Upper lobe of left lung (tissue), 4 donors: Measurements from ENCODE around the gene PKHD1.

Experiments
- EP300 ChIP-seq, 4 donors: sonication (generic); formaldehyde crosslinking; IDR thresholded peaks; one replicate each; pipeline ENCODE4 v1.5.1; 2017; ENCODE audit warnings: antibody characterized with exemption in 4 of 4, control low read depth in 2 of 4
- POLR2AphosphoS5 ChIP-seq, 2 donors: sonication (generic); formaldehyde crosslinking; IDR thresholded peaks; one replicate each; pipeline ENCODE4 v1.5.1; 2017; ENCODE audit warnings: antibody characterized with exemption in 2 of 2
- TF ChIP-seq, protein P1 (sequence below), 6 experiments: fragments of 450-650 bp in 4 of 6; fragments of 200-600 bp in 2 of 6; sonication (generic) in 2 of 6; IDR thresholded peaks; one replicate each; pipeline ENCODE4 v1.5.1; 2016 to 2019; ENCODE audit warnings: antibody characterized with exemption in 6 of 6

DNA sequence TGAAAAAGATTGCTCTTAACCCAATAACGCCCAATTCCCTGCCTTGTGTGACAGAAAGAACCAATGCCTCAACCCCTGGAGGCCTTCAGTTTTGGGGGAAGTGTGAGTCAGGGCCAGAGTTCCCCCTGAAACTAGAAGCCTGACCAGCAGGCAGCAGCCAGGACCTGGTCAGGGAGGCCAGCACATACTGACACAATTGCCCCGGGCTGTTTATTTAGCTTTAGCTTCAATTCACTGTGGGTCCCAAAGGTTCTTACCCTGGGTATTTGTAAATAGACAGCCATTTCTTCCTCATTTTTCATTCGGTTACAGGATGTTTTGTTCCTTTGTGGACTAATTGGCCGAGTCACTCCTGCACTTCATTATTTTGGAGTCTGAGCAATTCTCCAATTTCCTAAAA lies 195.6 kb downstream of the PKHD1 start:
- TF ChIP-seq, protein P1, sequence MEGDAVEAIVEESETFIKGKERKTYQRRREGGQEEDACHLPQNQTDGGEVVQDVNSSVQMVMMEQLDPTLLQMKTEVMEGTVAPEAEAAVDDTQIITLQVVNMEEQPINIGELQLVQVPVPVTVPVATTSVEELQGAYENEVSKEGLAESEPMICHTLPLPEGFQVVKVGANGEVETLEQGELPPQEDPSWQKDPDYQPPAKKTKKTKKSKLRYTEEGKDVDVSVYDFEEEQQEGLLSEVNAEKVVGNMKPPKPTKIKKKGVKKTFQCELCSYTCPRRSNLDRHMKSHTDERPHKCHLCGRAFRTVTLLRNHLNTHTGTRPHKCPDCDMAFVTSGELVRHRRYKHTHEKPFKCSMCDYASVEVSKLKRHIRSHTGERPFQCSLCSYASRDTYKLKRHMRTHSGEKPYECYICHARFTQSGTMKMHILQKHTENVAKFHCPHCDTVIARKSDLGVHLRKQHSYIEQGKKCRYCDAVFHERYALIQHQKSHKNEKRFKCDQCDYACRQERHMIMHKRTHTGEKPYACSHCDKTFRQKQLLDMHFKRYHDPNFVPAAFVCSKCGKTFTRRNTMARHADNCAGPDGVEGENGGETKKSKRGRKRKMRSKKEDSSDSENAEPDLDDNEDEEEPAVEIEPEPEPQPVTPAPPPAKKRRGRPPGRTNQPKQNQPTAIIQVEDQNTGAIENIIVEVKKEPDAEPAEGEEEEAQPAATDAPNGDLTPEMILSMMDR (IDR thresholded peaks at IDR 0.05) = no peak
- TF ChIP-seq POLR2AphosphoS5 (IDR thresholded peaks at IDR 0.05) = no peak
- no peak for TF ChIP-seq EP300 (IDR thresholded peaks at IDR 0.05)
